Stimulated activated CD4-positive, alpha-beta T cell treated with anti-CD3 and anti-CD28 coated beads, Interleukin-12 subunit alpha, Interleukin-12 subunit beta, amount 100 ng/mL, for 48 hours (primary cell): ENCODE results near the gene CASP8.
A peak's percentile ranks its signal among the peaks of the same experiment; 100 is the strongest.

Experiments used
- DNase-seq, 3 donors: peaks; one replicate each; pipeline ENCODE4 v3.0.0-alpha.2; 2020; ENCODE audit warnings: low read depth in 2 of 3, low spot score in 1 of 3

The CASP8 gene

DNA sequence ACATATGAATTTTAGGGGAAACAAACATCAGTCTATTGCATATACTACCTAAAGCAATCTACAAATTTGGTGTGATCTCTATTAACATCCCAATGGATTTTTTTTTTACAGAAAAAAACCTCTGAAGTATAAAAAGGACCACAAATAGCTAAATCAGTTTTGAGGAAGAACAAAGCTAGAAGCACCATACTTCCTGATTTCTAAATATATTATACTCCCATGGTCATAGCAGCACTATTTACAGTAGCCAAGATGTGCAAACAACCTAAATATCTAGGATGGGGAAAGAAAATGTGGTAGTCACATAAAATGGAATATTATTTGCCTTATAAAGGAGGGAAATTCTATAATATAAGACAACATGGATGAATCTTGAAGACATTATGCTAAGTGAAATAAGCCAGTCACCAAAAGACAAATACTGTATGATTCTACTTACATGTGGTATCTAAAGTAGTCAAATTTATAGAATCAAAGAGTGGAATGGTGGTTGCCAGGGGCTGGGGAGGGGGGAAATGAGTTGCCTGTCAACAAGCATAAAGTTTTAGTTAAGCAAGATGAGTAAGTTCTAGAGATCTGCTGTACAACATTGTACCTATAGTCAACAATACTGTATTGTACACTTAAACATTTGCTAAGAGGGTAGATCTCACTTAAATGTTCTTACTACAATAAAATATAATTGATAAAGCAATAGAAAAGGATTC is 17.6 kb upstream of the CASP8 start:
- no peak for DNase-seq

DNA sequence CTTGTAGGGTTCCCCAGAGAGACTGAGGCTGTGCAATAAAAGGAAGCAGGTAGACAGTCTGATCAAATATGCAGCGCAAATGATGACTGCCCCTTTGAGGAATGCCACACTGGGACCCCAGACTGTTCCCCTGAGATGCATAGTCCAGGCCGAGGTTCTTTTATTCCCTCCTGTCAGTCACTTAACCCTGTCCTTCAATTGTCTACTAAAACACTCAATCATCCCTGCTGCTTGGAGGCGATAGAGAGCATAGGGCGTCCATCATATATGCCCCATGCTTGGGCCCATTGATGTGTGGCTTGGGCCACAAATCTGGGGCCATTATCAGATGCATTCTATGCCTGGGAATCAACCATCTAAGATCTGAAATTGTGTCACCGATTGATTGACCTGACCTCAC is 15.5 kb upstream of the CASP8 start:
- DNase-seq: no peak

GRCh38 chr2:201246280-201246679 is 14.1 kb upstream of the CASP8 start:
- DNase-seq: no peak

DNA sequence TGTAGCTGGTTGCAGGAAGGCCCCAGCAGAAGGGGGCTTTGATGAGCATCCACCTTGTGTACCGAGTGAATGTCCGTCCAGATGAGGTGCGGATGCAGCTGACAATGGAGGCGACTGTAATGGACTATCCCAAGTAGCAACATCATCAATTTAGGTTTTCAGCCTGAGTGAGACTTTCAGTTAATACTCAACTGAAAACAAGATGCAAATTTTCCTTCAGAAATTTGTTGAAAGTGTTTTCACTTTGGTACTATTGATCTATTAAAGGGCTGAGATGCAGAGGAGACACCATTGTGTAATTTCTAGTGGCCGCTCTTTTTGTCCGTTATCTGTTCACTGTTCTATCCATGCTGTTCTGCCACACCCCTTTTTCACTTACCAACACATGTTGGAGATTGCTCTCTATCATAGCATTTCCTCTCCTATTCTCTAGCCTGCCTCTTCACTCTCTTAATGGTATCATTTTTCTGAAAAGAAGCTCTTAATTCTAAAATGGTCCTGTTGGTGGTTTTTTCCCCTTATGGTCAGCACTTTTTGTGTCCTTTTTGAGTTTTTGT is 12.0 kb upstream of the CASP8 start:
- no peak for DNase-seq

DNA sequence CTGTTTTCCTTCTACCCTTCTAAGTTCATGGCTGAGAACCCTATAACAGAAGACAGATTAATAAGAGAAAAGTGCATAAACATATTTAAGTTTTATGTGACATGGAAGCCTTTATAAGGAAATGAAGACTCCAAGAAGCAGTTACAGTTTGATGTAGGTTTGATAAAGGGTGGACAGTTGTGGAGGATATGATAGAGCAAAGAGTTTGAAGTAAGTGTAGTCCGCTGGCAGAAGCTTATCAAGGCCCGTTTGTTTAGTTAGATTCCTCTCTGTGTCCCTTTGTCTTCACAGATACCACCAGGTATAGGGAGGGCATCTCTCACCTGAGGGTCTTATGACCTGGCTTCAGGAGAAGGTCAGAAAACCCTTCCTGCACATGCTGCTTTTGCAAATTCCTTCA is 10.4 kb upstream of the CASP8 start:
- no peak for DNase-seq

GRCh38 chr2:201250741-201251140 is 9.6 kb upstream of the CASP8 start:
- no peak for DNase-seq

DNA sequence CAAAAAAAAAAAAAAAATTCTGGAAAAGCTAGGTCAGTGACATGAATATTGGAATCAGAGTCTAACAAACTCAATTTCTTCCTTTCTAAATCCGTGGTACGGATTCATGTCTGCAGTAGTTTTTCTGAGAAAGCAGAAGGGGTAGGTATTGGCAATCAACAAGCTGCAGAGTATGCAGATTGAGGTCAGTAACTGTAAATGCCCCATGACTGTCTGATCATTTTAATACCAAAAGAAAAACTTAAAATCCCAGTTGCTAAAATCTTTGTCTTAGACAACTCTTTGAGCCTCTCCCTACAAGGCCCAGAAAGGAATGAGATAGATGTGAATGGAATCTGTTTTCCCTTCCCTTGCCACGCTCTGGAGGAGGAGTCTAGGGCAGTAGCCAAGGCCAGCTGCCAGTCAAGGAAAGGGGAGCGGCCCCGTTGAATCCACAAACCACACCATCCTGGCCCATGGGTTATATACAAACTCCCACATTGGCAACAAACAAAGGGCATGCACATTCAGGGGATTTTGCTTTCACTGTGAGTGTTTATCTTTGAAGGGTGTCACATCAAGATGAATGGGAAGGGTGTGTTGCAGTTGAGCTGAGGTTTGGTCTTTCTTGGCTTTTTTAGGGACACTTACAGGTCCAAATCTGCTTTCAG is 6.1 kb upstream of the CASP8 start:
- no peak for DNase-seq

GRCh38 chr2:201255408-201256033 is 4.8 kb upstream of the CASP8 start:
- no peak for DNase-seq

GRCh38 chr2:201256082-201256481 is 4.3 kb upstream of the CASP8 start:
- no peak for DNase-seq

DNA sequence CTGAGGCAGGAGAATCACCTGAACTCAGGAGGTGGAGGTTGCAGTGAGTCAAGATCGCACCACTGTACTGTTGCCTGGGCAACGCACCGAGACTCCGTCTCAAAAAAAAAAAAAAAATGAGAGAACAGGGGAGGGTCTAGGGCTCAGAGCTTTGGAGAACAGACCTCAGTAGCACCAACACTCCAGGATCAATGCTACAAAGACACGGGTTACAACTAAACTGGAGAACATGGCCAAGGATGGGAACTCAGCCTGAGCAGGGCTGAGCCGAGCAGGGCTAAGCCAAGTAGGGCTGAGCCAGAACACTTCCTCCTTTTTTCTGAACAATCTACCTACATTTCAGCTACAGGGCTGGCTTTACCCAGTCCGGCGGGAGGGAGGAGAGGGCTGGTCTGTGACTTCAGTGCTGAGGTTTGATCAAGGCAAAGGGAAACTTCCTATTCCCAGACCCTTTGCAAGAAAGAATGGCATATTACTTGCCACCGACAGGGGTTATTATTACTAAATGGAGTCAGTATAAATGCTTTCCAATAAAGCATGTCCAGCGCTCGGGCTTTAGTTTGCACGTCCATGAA is 2.9 kb upstream of the CASP8 start:
- DNase-seq: no peak

- DNase-seq: peak; percentile 87 to 89 (median 87)
These were observed 2.2 kb upstream of the CASP8 start for GRCh38 chr2:201257956-201258665.

DNA sequence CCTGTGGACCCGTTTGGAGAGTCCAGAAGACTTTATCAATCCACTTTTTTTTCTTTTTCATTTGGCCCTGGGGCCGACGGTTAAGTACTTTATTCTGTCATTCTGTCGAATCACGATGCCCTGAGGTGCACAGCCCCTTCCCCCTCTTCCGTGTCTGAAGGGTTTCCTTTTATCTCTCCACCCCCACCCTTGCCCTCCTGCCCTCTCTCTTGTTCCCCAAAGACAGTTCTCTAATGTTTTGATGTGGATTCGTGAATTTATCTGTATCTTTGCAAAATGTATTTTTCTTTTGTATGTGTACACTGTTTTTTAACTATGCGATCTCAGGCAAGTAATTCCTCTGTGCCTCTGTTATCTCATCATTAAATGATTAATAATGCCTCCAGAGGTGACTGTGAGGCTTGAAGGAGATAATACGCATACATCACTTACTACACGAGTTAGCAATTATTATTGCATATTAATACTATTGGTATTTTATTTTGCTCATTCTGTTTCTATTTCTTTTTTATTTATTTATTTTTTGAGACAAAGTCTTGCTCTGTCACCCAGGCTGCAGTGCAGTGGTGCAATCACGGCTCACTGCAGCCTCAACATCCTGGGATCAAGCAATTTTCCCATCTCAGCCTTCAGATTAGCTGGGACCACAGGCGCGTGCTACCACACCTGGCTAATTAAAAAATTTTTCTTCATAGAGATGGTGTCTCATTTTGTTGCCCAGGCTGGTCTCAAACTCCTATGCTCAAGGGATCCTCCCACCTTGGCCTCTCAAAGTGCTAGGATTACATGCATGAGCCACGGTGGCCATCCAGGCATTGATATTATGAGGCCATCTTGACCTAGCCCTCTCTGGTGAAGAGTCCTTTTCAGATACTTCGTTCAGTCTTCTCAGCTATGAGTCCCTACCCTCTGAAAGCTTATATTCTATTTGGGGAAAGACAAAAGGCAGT is 1.4 kb upstream of the CASP8 start:
- no peak for DNase-seq

GRCh38 chr2:201261471-201261870 is 1.1 kb downstream of the CASP8 start:
- peak; percentile 33 to 40 (median 38) for DNase-seq

GRCh38 chr2:201261906-201262305 is 1.6 kb downstream of the CASP8 start:
- DNase-seq: no peak

GRCh38 chr2:201262718-201263117 is 2.4 kb downstream of the CASP8 start:
- no peak for DNase-seq

- no peak for DNase-seq
These were observed 3.4 kb downstream of the CASP8 start for GRCh38 chr2:201263779-201264178.

GRCh38 chr2:201264472-201265173 is 4.3 kb downstream of the CASP8 start:
- no peak for DNase-seq

GRCh38 chr2:201266629-201267028 is 6.3 kb downstream of the CASP8 start:
- no peak for DNase-seq

DNA sequence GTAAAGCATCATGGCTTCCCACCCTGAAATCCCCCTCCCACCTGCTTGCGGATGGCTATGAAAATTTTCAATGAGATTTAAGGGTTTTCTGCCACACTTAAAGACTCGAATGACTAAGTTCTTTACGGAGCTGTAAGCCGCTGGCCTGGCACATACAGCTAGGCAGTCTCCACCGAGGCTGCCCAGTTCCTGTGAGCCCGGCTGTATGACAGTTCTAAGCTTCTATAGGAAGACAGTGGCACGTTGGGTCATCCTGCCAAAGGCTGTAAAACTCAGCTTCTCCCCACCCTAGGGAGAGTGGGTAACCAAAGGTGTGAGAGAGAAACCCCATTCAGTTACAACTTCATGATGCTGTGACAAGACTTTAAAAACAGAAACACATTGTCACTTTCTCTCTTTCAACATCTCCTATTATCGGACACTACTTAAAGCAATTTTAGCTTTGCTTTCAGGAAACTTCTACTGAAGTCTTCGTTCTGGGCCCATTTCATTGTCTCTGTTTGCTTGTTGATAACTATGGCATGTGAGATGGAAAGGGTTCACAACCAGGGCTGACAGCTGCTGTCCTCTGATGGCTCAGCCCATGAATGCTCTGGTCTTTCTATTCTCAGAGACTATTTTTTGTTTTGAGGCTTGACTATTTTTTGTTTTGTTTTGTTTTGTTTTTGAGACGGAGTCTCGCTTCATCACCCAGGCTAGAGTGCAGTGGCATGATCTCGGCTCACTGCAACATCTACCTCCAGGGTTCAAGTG is 7.1 kb downstream of the CASP8 start:
- DNase-seq: no peak
